ENCODE data around the gene FYB1. TPM values are rescaled to one million over a fixed set of nuclear protein-coding genes. Genes with fewer than 3 reads are reported as not detected.

FYB1 gene
- total RNA-seq, 1 experiment from 2014 or later: 0.42 TPM

GRCh38 chr5:39079147-39079546 lies 140.2 kb downstream of the FYB1 start:
- Histone ChIP-seq H3K4me1 (ENCODE audit: control insufficient read depth in 1 of 2, insufficient read depth in 2 of 2, low read length in 2 of 2) (peaks cover 7 to 44% of the 10 kb centered on the region in 2 experiments; a peak in 3 of 4 replicates), H3K79me2 (ENCODE audit: insufficient read depth, low read length) (no peaks in the 10 kb centered on the region; the same call in 1 of the 2 replicates), H2AFZ (ENCODE audit: low read depth, low read length, poor library complexity, severe bottlenecking) (peak overlapping the region; percentile 90), H4K20me1 (ENCODE audit: insufficient read depth) (no peaks in the 10 kb centered on the region), H3K27me3 (ENCODE audit: insufficient read depth, low read length) (no peaks in the 10 kb centered on the region), H3K4me3 (replicated peaks in 1 of 2; ENCODE audit: low read depth in 1 of 2, low read length in 2 of 2) (peak overlapping the region in 1 of 2 experiments; percentile 10; a peak in 2 of 4 replicates), H3K4me2 (ENCODE audit: low read length) (peak overlapping the region; percentile 37), H3K9me3 (ENCODE audit: control insufficient read depth in 1 of 2, insufficient read depth in 1 of 2, low read depth in 1 of 2, low read length in 2 of 2) (no peaks in the 10 kb centered on the region), H3K9ac (ENCODE audit: low read length) (no peak overlapping the region), H3K36me3 (ENCODE audit: control insufficient read depth in 1 of 2, insufficient read depth in 2 of 2, low read length in 2 of 2) (no peaks in the 10 kb centered on the region), H3K27ac (ENCODE audit: low read depth, low read length) (no peak overlapping the region), H3K9me2 (ENCODE audit: insufficient read depth) (no peaks in the 10 kb centered on the region)
- CTCF ChIA-PET: interaction anchor here (1.1 to 2.6 kb wide), 6 partner anchors 11 to 638 kb away, joined by 3 to 19 read pairs (median 6); no protein-coding TSS in a partner anchor
- ATAC-seq (no peak), DNase-seq (ENCODE audit: low read depth, low spot score) (no peak)
- intact Hi-C loops (cut with micrococcal nuclease): loop anchor here (5.0 kb wide), 1 partner anchor 232 kb away; the partner anchor contains the start of gene OSMR
- BruUV-seq (replicated peaks): no TSS peak
- POLR2A ChIA-PET: no interaction called here
- RAD21 ChIA-PET (ENCODE audit: low non-redundant PET in 1 of 2, low total read pairs in 2 of 2, uncharacterized antibody in 2 of 2, unreplicated experiment in 2 of 2): no interaction called here
- TF ChIP-seq ELF1 (IDR thresholded peaks at IDR 0.05; ENCODE audit: borderline replicate concordance, low read depth) (no peak), SP1 (IDR thresholded peaks at IDR 0.05; ENCODE audit: low read depth) (no peak), ATF3 (IDR thresholded peaks at IDR 0.05) (no peak), RAD21 (IDR thresholded peaks at IDR 0.05; ENCODE audit: low read depth) (no peak), CBX3 (IDR thresholded peaks at IDR 0.05; ENCODE audit: low read depth) (no peak), ZBTB33 (IDR thresholded peaks at IDR 0.05; ENCODE audit: extremely low read depth, insufficient replicate concordance, low read length) (no peak), POLR2A (IDR thresholded peaks at IDR 0.05; ENCODE audit: borderline replicate concordance, extremely low read depth, insufficient read depth, insufficient read length) (no peak), SIN3A (IDR thresholded peaks at IDR 0.05; ENCODE audit: low read depth) (no peak), CEBPB (IDR thresholded peaks at IDR 0.05; ENCODE audit: low read depth) (no peak), YY1 (IDR thresholded peaks at IDR 0.05; ENCODE audit: extremely low read depth, insufficient replicate concordance, low read depth, low read length) (no peak), FOSL1 (IDR thresholded peaks at IDR 0.05; ENCODE audit: low read depth) (no peak), TCF7L2 (IDR thresholded peaks at IDR 0.05; ENCODE audit: borderline replicate concordance, extremely low read depth, insufficient read depth, insufficient read length) (no peak), ZFX (IDR thresholded peaks at IDR 0.05) (no peak), MAX (IDR thresholded peaks at IDR 0.05) (no peak), JUND (IDR thresholded peaks at IDR 0.05) (no peak)

All from HCT116 (cell line).